Measurements from ENCODE around the gene ZMIZ1. TPM values are rescaled to one million over a fixed set of nuclear protein-coding genes. Genes with fewer than 3 reads are reported as not detected.

ZMIZ1 gene
- total RNA-seq, 1 experiment from 2014 or later = 34.2 TPM

- Histone ChIP-seq H3K27ac (ENCODE audit: low read length) (no peak overlapping the region), H3K36me3 (ENCODE audit: control insufficient read depth, insufficient read depth, low read length) (no peaks in the 10 kb centered on the region), H3K27me3 (ENCODE audit: control insufficient read depth, insufficient read depth, low read length) (no peaks in the 10 kb centered on the region), H3K4me1 (ENCODE audit: control insufficient read depth, insufficient read depth, low read length) (peaks cover 58% of the 10 kb centered on the region), H3K9me3 (ENCODE audit: control insufficient read depth, insufficient read depth, low read depth, low read length) (no peaks in the 10 kb centered on the region), H3K4me3 (ENCODE audit: low read depth in 2 of 2, low read length in 2 of 2) (no peak overlapping the region)
- in situ Hi-C loops (cut with HindIII; ENCODE audit: low pct_unique_long_range_greater_than_20kb, low sequenced_read_pairs) = no loop called here
- ChIA-PET CTCF (interaction anchor here (0.5 kb wide), 1 partner anchor 55 kb away, joined by 8 read pairs; no protein-coding TSS in a partner anchor), POLR2A (interaction anchor here (0.6 to 0.7 kb wide), 2 partner anchors 176 to 576 kb away, joined by 5 to 8 read pairs; no protein-coding TSS in a partner anchor)
- TF ChIP-seq SIN3A (IDR thresholded peaks at IDR 0.05; ENCODE audit: borderline replicate concordance, insufficient read depth, low read depth, low read length) (no peak), CTCF (IDR thresholded peaks at IDR 0.05) (no peak), TCF7L2 (IDR thresholded peaks at IDR 0.05; ENCODE audit: low read depth, low read length) (no peak), POLR2AphosphoS5 (IDR thresholded peaks at IDR 0.05; ENCODE audit: low read depth, low read length) (no peak), REST (IDR thresholded peaks at IDR 0.05; ENCODE audit: insufficient read depth in 1 of 2, low read depth in 2 of 2, low read length in 1 of 2) (no peak)
- BruUV-seq (replicated peaks) = no TSS peak
- intact Hi-C loops (cut with micrococcal nuclease; ENCODE audit: unreplicated experiment) = no loop called here
- ATAC-seq = no peak
- no peak for DNase-seq (ENCODE audit: low read depth, low spot score)
These were observed 113.1 kb downstream of the ZMIZ1 start for GRCh38 chr10:79181698-79182521.

- intact Hi-C loops (cut with micrococcal nuclease; ENCODE audit: unreplicated experiment) (no loop called here), in situ Hi-C loops (cut with HindIII; ENCODE audit: low pct_unique_long_range_greater_than_20kb, low sequenced_read_pairs) (no loop called here)
- Histone ChIP-seq H3K27me3 (ENCODE audit: control insufficient read depth, insufficient read depth, low read length) (no peaks in the 10 kb centered on the region), H3K9me3 (ENCODE audit: control insufficient read depth, insufficient read depth, low read depth, low read length) (no peaks in the 10 kb centered on the region), H3K36me3 (ENCODE audit: control insufficient read depth, insufficient read depth, low read length) (no peaks in the 10 kb centered on the region), H3K27ac (ENCODE audit: low read length) (peak overlapping the region; percentile 57; the same call in 1 of the 2 replicates), H3K4me3 (ENCODE audit: low read depth in 2 of 2, low read length in 2 of 2) (no peak overlapping the region), H3K4me1 (ENCODE audit: control insufficient read depth, insufficient read depth, low read length) (peaks cover 58% of the 10 kb centered on the region)
- ATAC-seq = peak; percentile 10; the same call in 1 of the 2 replicates
- no peak for TF ChIP-seq TCF7L2 (IDR thresholded peaks at IDR 0.05; ENCODE audit: low read depth, low read length)
- TF ChIP-seq SIN3A (IDR thresholded peaks at IDR 0.05; ENCODE audit: borderline replicate concordance, insufficient read depth, low read depth, low read length) = no peak
- TF ChIP-seq REST (IDR thresholded peaks at IDR 0.05; ENCODE audit: insufficient read depth in 1 of 2, low read depth in 2 of 2, low read length in 1 of 2) = no peak
- TF ChIP-seq POLR2AphosphoS5 (IDR thresholded peaks at IDR 0.05; ENCODE audit: low read depth, low read length) = no peak
- TF ChIP-seq CTCF (IDR thresholded peaks at IDR 0.05) = no peak
- POLR2A ChIA-PET = interaction anchor here (0.6 kb wide), 1 partner anchor 577 kb away, joined by 5 read pairs; no protein-coding TSS in a partner anchor
- DNase-seq (ENCODE audit: low read depth, low spot score) = no peak
- no TSS peak for BruUV-seq (replicated peaks)
- CTCF ChIA-PET = interaction anchor here (0.6 to 1.6 kb wide), 2 partner anchors 12 to 1618 kb away, joined by 3 to 6 read pairs; no protein-coding TSS in a partner anchor
These were observed 114.2 kb downstream of the ZMIZ1 start for GRCh38 chr10:79182781-79183467.
